ENCODE data around the gene WDR37.
"Not testable (repeated sequence)": the region's sequence is repeated elsewhere in the genome, so short reads cannot be mapped to it uniquely, and the experiment has no call there.

Gene WDR37

DNA sequence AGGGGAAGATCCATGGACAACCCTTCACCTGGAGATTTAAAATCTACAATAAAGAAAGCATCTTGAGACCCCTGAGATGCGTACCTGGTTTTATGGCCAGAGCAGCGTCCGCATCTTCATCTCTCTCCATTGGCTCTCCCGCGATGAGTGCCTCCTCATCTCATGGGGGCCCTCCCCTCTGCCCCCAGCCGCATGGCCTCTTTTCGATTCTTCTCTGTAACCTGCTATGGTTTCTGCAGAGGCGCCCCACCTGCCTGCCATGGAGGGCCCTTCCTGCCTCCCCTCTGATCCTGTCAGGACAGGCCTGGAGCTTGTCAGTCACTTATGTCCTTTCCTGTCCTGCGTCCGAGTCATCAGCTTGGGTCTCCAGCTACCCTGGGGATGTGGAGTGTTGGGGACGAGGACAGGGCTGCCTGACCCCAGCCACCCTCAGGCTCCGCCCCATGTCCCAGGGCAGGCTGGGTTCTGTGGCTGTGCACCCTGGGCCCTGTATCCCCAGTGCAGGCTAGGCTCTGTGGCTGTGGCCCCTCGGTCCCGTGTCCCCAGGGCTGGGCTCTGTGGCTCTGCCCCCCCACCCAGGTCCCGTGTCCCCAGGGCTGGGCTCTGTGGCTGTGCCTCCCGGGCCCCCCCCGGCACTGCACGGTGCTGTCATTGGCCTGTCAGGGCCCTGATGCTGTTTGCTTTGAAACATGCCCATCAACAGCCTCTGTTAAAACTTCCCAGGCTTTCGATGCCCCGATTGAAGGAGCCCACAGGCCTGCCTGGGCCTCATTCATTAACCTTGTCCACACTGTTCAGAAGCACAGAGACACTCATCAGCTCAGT, 99.8 kb downstream of the WDR37 start:
- DNase-seq = no peak

- no peak for DNase-seq
Measured at GRCh38 chr10:1156616-1156886, 100.4 kb downstream of the WDR37 start.

DNA sequence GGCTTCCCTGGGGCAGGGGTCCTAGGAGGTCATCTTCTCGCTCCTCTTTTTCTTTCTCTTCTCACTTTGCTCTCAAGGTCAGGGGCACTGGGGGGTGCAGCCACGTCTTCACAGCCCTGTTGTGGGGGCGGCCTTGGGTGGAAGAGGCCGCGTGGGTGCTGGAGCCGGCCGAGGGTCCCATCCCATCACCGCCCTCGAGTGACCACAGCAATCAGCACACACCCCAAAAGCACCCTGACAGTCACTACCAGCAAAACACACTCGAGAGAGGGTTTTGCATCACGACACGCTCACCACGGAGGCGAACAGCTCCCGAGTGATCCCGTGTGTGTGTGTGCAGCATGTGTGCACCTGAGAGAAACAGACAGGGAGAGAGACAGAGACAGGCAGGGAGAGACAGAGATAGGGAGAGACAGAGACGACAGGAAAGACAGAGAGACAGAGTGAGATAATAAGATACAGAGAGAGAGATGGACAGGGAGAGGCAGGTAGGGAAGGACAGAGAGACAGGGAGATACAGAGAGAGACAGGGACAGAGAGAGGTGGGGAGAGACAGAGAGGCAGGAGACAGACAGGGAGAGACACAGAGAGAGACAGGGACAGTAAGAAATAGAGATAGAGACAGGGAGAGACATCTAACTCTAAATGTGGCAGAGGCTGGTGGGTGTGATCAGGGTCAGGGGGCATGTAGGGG, 100.9 kb downstream of the WDR37 start:
- no peak for DNase-seq

GRCh38 chr10:1157615-1157933, 101.4 kb downstream of the WDR37 start:
- no peak for DNase-seq

DNA sequence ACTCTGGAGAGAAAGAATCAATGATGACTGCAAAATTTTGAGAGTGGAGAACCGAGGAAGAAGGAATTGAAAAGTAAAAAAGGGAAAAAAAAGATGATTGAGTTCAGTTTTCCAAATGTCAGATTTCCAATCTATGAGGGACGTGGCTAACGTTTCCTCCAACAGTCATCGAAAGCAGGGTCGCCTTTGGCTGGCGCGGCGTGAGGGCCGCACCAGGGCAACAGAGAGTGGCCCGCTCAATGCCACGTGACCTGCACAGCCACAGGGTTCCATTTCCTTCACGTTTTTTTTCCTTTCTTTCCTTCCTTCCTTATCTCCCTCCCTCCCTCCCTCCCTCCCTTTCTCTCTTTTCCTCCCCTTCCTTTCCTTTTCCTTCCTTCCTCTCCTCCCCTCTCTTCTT, 101.9 kb downstream of the WDR37 start:
- DNase-seq = no peak

DNA sequence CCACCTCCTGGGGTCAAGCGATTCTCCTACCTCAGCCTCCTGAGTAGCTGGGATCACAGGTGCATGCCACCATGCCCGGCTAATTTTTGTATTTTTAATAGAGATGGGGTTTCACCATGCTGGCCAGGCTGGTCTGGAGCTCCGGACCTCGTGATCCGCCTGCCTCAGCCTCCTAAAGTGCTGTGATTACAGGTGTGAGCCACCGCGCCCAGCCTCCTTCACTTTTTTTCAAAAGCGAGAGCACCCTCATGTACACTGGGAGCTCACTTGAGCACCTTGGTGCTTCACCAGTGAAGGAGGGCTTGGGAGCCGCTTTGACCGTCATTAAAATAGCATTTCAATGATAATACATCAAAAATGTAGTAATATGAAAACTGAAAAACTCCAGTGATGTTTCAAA, 102.4 kb downstream of the WDR37 start:
- not testable (repeated sequence) for DNase-seq

DNA sequence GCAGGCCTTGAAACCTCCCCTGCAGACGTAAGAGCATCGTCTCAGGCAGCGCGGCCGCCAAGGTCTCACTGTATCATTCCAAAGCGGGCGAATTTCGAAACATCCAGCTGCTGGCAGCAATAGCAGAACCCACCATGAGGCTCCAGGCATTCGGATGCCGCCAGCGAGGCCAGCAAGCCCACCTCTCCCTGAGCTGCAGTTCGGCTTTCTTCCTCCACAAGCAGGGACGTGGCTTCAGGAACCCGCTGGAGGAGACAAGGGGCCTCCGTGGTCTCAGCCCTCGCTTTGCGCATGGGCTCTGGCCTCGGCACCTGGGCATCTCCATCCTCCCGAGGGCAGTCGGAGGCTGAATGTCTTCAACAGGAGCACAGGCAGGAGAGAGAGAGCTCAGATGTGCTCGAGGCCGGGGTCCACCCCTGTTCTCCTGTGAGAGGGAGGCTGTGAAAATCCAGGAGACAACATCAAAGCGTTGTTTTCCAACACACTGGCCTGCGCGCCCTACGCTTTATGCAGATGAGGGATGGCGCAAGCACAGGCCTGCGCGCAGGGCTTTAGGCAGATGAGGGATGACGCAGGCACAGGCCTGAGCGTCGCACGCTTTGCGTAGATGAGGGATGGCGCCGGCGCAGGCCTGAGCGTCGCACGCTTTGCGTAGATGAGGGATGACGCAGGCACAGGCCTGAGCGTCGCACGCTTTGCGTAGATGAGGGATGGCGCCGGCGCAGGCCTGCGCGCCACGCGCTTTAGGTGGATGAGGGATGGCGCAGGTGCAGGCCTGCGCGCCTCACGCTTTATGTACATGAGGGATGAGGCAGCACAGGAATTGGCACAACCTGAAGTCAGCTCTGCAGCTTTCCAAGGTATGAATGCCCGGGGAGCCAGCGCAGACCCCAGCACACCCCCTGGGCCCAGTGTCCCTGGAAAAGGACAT, 103.2 kb downstream of the WDR37 start:
- DNase-seq = no peak

DNA sequence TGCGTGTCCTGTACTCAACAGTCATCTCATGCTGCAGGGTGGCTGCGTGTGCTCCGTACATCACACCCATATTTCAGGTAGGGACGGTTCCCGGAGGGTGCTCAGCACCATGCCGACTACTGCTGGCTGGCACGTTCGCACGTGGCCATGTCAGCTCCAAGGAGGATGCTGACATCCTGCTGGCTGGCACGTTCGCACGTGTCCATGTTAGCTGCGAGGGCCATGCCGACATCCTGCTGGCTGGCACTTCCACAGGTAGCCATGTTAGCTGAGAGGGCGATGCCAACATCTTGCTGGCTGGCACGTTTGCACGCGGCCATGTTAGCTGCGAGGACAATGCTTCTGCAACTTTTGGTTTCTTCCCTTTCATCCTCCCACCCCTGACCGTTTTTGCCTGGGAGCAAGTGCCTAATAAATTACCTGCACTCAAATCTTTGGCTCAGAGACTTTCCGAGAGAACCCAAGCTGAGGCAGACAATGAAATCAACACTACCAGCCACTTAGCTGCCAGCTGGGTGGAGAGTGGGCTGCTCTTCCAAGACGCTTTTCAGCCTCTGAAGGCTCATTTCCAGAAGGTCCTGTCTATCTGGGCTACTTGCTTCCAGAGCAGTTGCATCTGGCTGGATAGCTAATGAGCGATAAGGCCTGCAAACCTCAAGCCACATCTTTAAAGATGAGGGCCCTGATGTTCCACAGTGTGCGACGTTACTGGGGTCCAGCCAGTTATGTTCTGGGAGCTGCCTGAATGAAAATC, 104.6 kb downstream of the WDR37 start:
- no peak for DNase-seq

GRCh38 chr10:1161315-1161673, 105.1 kb downstream of the WDR37 start:
- not testable (repeated sequence) for DNase-seq

DNA sequence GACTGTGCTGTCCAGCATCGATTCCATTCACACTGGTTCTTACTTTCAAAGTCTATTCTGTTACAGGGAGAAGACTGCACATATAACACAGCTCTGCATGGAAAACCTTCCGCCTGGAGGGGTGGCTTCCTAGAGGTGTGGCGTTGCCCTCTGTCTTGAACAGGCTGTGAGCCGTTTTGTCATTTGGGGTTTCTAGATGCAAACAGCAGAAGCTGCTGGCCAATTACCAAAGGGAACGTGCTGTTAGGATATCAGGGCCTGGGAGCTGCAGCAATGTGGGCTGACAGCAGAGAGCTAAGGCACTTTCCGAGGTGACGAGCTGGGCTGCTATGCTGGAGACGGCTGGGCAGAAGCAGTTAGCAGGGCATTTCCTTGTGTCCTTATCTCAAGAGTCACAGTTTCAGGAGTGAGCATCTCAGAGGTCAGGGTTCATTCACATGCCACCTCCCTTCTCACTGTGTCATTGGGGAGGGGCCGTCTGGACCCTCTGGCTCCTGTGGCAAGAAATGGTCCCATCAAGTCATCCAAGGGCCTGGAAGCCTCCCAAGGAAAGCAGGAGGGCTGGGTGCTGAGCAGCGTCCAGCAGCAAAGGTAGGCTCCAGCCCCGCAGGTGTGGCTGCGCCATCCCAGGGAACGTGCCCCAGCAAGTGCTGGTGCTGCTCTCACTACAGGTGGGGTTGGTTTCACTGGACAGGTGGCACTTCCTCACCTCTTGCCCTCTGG, 106.5 kb downstream of the WDR37 start:
- DNase-seq = no peak

DNA sequence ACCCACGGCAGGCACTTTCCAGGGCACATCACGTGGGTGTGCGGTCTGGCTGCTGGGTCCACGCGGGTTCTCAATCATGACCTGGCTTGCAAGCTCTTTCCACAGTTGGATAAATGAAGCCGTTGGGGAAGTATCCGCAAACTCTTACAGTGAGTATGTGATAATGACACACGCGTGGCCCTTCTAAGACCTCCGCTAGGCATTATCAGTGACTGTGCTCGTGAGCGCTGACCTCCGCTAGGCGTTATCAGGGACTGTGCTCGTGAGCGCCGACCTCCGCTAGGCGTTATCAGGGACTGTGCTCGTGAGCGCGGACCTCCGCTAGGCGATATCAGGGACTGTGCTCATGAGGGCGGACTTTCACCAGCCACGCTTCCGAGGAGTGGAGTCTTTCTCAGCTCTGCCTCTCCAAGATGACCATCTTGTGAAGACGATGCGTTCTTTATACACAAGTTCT, 107.0 kb downstream of the WDR37 start:
- no peak for DNase-seq

DNA sequence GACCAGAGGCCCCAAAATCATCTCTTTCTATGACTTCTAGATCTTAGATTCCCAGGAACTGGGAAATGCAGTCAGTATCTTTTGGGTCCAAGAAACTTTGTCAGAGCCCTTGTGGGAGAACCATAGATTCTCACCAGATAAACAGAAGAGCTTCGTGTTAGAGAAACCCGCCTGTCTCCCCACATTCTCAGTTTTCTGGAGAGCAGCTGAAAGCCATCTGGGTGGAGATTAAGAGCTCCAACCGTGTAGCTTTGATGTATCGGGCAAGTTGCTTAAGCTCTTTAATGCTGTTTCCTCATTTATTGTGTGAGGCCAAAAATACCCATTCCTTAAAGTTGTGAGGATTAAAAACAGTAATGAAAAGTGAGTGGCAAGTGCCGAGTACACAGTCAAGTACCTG, 107.6 kb downstream of the WDR37 start:
- DNase-seq = no peak

DNA sequence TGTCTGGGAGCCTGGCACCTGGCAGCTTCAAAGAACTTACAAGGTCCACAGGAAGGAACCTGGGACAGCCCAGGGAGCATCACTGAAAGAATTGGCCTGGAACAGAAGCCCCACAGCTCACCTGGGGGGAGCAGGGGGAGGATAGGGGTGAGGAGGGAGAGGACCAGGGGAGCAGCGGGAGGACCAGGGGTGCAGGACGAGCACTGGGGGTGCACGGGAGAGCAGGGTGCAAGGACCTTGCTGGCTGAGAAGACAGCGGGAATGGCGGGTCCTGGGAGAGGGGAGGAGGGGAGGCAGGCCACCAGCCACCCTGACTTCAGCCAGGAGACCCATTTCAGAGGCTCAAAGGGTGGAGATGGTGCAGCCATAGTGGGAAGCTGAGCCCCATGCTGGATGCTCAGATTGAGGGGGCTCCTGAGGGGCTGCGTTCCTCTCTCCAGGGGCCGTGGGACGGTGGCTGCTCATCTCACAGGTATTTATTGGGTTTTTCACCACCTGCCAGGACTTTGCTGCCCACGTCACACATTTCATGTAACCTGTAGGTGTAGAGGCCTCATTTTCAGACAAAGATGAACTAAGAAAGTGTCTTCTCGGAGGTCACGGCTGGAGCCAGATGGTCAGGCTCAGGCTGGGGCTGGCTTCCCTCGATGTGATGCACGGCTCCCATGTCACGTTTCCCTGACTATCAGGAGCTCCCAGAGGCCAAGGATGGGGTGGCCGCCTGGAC, 110.1 kb downstream of the WDR37 start:
- no peak for DNase-seq

- DNase-seq = no peak
Measured at GRCh38 chr10:1166828-1167275, 110.7 kb downstream of the WDR37 start.

DNA sequence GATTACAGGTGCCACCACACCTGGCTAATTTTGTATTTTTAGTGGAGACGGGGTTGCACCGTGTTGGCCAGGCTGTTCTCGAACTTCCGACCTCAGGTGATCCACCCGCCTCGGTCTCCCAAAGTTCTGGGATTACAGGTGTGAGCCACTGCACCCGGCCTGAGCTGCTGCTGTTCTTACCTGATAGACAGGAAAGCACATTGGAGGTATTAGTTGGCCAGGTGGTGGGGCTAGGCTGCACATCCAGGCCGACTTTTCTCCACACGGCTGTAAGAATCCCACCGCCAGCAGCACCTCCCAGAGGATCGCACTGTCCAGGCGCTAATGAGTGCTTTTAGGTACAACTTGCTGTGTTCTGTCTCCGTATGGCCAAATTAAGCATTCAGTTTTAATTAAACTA, 112.6 kb downstream of the WDR37 start:
- DNase-seq = no peak

GRCh38 chr10:1169186-1169885, 113.2 kb downstream of the WDR37 start:
- DNase-seq = no peak

GRCh38 chr10:1169981-1170866, 114.0 kb downstream of the WDR37 start:
- DNase-seq = no peak

GRCh38 chr10:1170867-1171180, 114.6 kb downstream of the WDR37 start:
- DNase-seq = no peak

DNA sequence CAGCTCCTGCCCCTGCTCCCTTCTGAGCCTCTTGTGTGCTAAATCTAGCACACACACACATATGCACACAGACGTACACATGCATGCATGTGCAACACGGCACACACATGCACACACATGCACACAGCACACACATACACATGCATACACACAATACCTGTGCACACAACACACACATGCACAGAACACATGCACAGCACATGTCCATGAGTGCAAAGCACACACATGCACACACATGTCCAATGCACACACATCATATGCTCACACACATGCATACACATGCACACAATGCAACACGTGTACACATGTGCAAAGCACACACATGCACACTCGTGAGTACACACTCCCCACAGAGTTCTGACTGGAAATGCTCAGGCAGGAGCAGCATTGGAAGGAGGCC, 115.0 kb downstream of the WDR37 start:
- no peak for DNase-seq

DNA sequence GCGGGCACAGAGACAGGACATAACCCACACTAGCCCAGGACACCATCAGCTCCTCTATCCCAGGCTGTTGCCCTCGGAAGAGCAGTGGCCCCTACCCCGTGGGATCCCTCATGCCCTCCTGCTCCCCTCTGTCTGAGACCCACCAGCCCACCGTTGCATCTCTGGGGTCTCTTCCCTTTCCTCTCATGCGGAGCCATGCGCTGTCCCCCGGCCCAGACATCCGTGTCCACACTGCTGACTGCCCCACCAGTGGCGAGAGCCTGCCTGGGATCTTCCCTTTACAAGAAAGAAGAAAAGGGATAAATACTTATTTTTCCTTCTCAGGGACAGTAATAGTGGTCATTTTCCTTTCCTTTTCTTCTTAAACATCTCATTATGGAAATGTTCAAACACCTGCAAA, 115.4 kb downstream of the WDR37 start:
- DNase-seq = no peak

Measured in AML-193 (cell line).